ENCODE measurements around the gene CERK. TPM values are rescaled to one million over a fixed set of nuclear protein-coding genes. Genes with fewer than 3 reads are reported as not detected.
A peak's percentile ranks its signal among the peaks of the same experiment; 100 is the strongest.

CERK gene
- total RNA-seq, 1 experiment from 2014 or later = 30.9 TPM

- Histone ChIP-seq H3K4me1 (ENCODE audit: control insufficient read depth, insufficient read depth, low read length) (peaks cover 19% of the 10 kb centered on the region), H3K4me3 (ENCODE audit: low read depth in 2 of 2, low read length in 2 of 2) (no peak overlapping the region), H3K9me3 (ENCODE audit: control insufficient read depth, insufficient read depth, low read depth, low read length) (no peaks in the 10 kb centered on the region), H3K36me3 (ENCODE audit: control insufficient read depth, insufficient read depth, low read length) (peaks cover 2% of the 10 kb centered on the region; the same call in 1 of the 2 replicates), H3K27me3 (ENCODE audit: control insufficient read depth, insufficient read depth, low read length) (no peaks in the 10 kb centered on the region), H3K27ac (ENCODE audit: low read length) (no peak overlapping the region)
- peak; percentile 34 for ATAC-seq
- DNase-seq (ENCODE audit: low read depth, low spot score) = peak; percentile 32
- POLR2A ChIA-PET = interaction anchor here (0.6 to 0.7 kb wide), 2 partner anchors 9 to 12 kb away, joined by 3 read pairs; no protein-coding TSS in a partner anchor
- intact Hi-C loops (cut with micrococcal nuclease; ENCODE audit: unreplicated experiment) (no loop called here), in situ Hi-C loops (cut with HindIII; ENCODE audit: low pct_unique_long_range_greater_than_20kb, low sequenced_read_pairs) (no loop called here)
- TF ChIP-seq CTCF (IDR thresholded peaks at IDR 0.05) (peak; percentile 80), TCF7L2 (IDR thresholded peaks at IDR 0.05; ENCODE audit: low read depth, low read length) (no peak)
- CTCF ChIA-PET = interaction anchor here (0.7 to 1.6 kb wide), 6 partner anchors 11 to 90 kb away, joined by 4 to 7 read pairs (median 4); no protein-coding TSS in a partner anchor
- no TSS peak for BruUV-seq (replicated peaks)
Measured at GRCh38 chr22:46758867-46759290, 20.8 kb upstream of the CERK start.

GRCh38 chr22:46758121-46758520, 20.1 kb upstream of the CERK start:
- ChIA-PET CTCF (interaction anchor here (1.1 to 1.6 kb wide), 4 partner anchors 12 to 45 kb away, joined by 4 to 7 read pairs (median 4); no protein-coding TSS in a partner anchor), POLR2A (interaction anchor here (0.6 to 0.7 kb wide), 2 partner anchors 9 to 12 kb away, joined by 3 read pairs; no protein-coding TSS in a partner anchor)
- peaks cover 2% of the 10 kb centered on the region; the same call in 1 of the 2 replicates for H3K36me3 ChIP-seq (ENCODE audit: control insufficient read depth, insufficient read depth, low read length)
- in situ Hi-C loops (cut with HindIII; ENCODE audit: low pct_unique_long_range_greater_than_20kb, low sequenced_read_pairs) = no loop called here
- TF ChIP-seq SIN3A (IDR thresholded peaks at IDR 0.05; ENCODE audit: borderline replicate concordance, insufficient read depth, low read depth, low read length) (no peak), TCF7L2 (IDR thresholded peaks at IDR 0.05; ENCODE audit: low read depth, low read length) (no peak), POLR2AphosphoS5 (IDR thresholded peaks at IDR 0.05; ENCODE audit: low read depth, low read length) (no peak), REST (IDR thresholded peaks at IDR 0.05; ENCODE audit: insufficient read depth in 1 of 2, low read depth in 2 of 2, low read length in 1 of 2) (no peak), CTCF (IDR thresholded peaks at IDR 0.05) (no peak)
- intact Hi-C loops (cut with micrococcal nuclease; ENCODE audit: unreplicated experiment) = no loop called here
- ATAC-seq (no peak), DNase-seq (ENCODE audit: low read depth, low spot score) (no peak)
- no TSS peak for BruUV-seq (replicated peaks)
- no peaks in the 10 kb centered on the region for H3K27me3 ChIP-seq (ENCODE audit: control insufficient read depth, insufficient read depth, low read length)
- H3K4me1 ChIP-seq (ENCODE audit: control insufficient read depth, insufficient read depth, low read length) = peaks cover 24% of the 10 kb centered on the region
- no peak overlapping the region for H3K27ac ChIP-seq (ENCODE audit: low read length)
- H3K4me3 ChIP-seq (ENCODE audit: low read depth in 2 of 2, low read length in 2 of 2) = no peak overlapping the region
- no peaks in the 10 kb centered on the region for H3K9me3 ChIP-seq (ENCODE audit: control insufficient read depth, insufficient read depth, low read depth, low read length)
